GM12878 (cell line): Measurements from ENCODE around the gene PSAP. TPM values are rescaled to one million over a fixed set of nuclear protein-coding genes. Genes with fewer than 3 reads are reported as not detected.

ENCODE experiments used
- ATAC-seq: fragments of 200-7000 bp; cut with Tn5 transposase; 3 replicates; pipeline ENCODE4 v1.9.1; 2020; ENCODE audit warnings: mild to moderate bottlenecking, moderate library complexity
- BruUV-seq: library from RNA; stranded (reverse); fragments of 400-500 nt; replicated peaks from 2 replicates; lab custom pipeline; 2021; lab: Mats Ljungman, UMichigan
- CTCF ChIA-PET: fragments of 300-600 bp; sonication (Branson Sonifier 250); formaldehyde crosslinking; extraction: SDS; loops from one replicate; lab custom pipeline; 2021; ENCODE audit warnings: inconsistent platforms; lab: Yijun Ruan, JAX
- POLR2A ChIA-PET: fragments of 350-600 bp; formaldehyde crosslinking; extraction: SDS; loops from one replicate; lab custom pipeline; 2021; ENCODE audit warnings: inconsistent platforms; lab: Charles Lee
- RAD21 ChIA-PET: fragments of 300-600 bp; sonication (Branson Sonifier 250); formaldehyde crosslinking; loops from one replicate; lab custom pipeline; 2023; ENCODE audit warnings: antibody characterized with exemption; ENCODE audit not compliant: unreplicated experiment; lab: Charles Lee
- SMC1A ChIA-PET: fragments of 300-600 bp; sonication (Branson Sonifier 250); formaldehyde crosslinking; loops from one replicate; lab custom pipeline; 2023; ENCODE audit not compliant: unreplicated experiment, uncharacterized antibody; lab: Charles Lee
- DNase-seq: peaks from one replicate; pipeline ENCODE4 v3.0.0-alpha.2; 2011; ENCODE audit warnings: low read depth, low spot score
- FAIRE-seq: peaks from 3 replicates; lab custom pipeline; 2011; peaks lifted over from hg19 to GRCh38; lab: Jason Lieb, UNC
- H2AFZ ChIP-seq: 2 replicates; pipeline ENCODE4 v1.6.0; 2011; ENCODE audit warnings: low read depth, low read length, control low read depth; ENCODE audit not compliant: control insufficient read depth
- H3K27ac ChIP-seq: 2 replicates; pipeline ENCODE4 v1.5.1; 2011; ENCODE audit warnings: control low read depth; ENCODE audit not compliant: control insufficient read depth, insufficient read depth
- H3K27me3 ChIP-seq, 2 experiments: replicated peaks in 1 of 2; 2 replicates each; pipeline versions ENCODE4 v1.6.0 to v1.6.1; 2011; ENCODE audit warnings: low read length in 1 of 2; ENCODE audit not compliant: control insufficient read depth in 2 of 2, insufficient read depth in 2 of 2
- H3K36me3 ChIP-seq, 2 experiments: 2 replicates each; pipeline ENCODE4 v1.5.1; 2011; ENCODE audit warnings: low read length in 1 of 2; ENCODE audit not compliant: control insufficient read depth in 2 of 2, insufficient read depth in 2 of 2
- H3K4me1 ChIP-seq: 2 replicates; pipeline ENCODE4 v1.6.1; 2011; ENCODE audit warnings: mild to moderate bottlenecking, low read length, moderate library complexity, mixed read lengths; ENCODE audit not compliant: control insufficient read depth, insufficient read depth
- H3K4me2 ChIP-seq: 2 replicates; pipeline ENCODE4 v1.6.0; 2011; ENCODE audit warnings: control low read depth; ENCODE audit not compliant: control insufficient read depth, insufficient read depth
- H3K4me3 ChIP-seq: fragments of 200-600 bp; sonication (generic); 2 replicates; pipeline ENCODE4 v1.5.1; 2016
- H3K79me2 ChIP-seq: 2 replicates; pipeline ENCODE4 v1.6.0; 2011; ENCODE audit warnings: low read length; ENCODE audit not compliant: control insufficient read depth, insufficient read depth
- H3K9ac ChIP-seq: 2 replicates; pipeline ENCODE4 v1.8.0; 2011; ENCODE audit warnings: low read length, control low read depth, mixed read lengths; ENCODE audit not compliant: control insufficient read depth, insufficient read depth
- H3K9me3 ChIP-seq: replicated peaks from 3 replicates; pipeline ENCODE4 v1.5.1; 2011; ENCODE audit warnings: mild to moderate bottlenecking, low read length; ENCODE audit not compliant: control insufficient read depth, insufficient read depth
- H4K20me1 ChIP-seq: 2 replicates; pipeline ENCODE4 v1.6.0; 2011; ENCODE audit not compliant: control insufficient read depth, insufficient read depth
- CHD1 ChIP-seq: IDR thresholded peaks from 2 replicates; pipeline ENCODE4 v1.6.1; 2012; ENCODE audit warnings: low read depth, low read length, improper control_type of control experiment
- ETV6 ChIP-seq, 2 experiments: fragments of 450-650 bp in 1 of 2; IDR thresholded peaks in 1 of 2; conservative IDR thresholded peaks in 1 of 2; 2 replicates each; pipeline ENCODE4 v1.6.1; 2014; ENCODE audit warnings: antibody characterized with exemption in 1 of 2, borderline replicate concordance in 1 of 2, low read depth in 1 of 2, mild to moderate bottlenecking in 1 of 2, moderate library complexity in 1 of 2
- EZH2 ChIP-seq: IDR thresholded peaks from 2 replicates; pipeline ENCODE4 v1.6.1; 2012; ENCODE audit warnings: low read depth, mild to moderate bottlenecking, control low read depth, inconsistent platforms, low read length, borderline replicate concordance; ENCODE audit not compliant: control insufficient read depth
- JUND ChIP-seq: IDR thresholded peaks from 2 replicates; pipeline ENCODE4 v1.6.1; 2012; ENCODE audit warnings: low read depth, mild to moderate bottlenecking, low read length, improper control_type of control experiment, moderate library complexity
- RB1 ChIP-seq: fragments of 450-650 bp; formaldehyde crosslinking; IDR thresholded peaks from 2 replicates; pipeline ENCODE4 v1.6.1; 2017; ENCODE audit warnings: mild to moderate bottlenecking, borderline replicate concordance
- RCOR1 ChIP-seq: conservative IDR thresholded peaks from 2 replicates; pipeline ENCODE4 v1.6.1; 2012; ENCODE audit warnings: low read depth, low read length, improper control_type of control experiment
- YBX1 ChIP-seq: fragments of 450-650 bp; IDR thresholded peaks from 2 replicates; pipeline ENCODE4 v1.6.1; 2016; ENCODE audit warnings: antibody characterized with exemption
- WGBS: methylation state at CpG from one replicate; pipeline ENCODE4 v1.1.6; 2016; ENCODE audit warnings: low lambda C conversion rate; ENCODE audit not compliant: insufficient replicate concordance, insufficient coverage; ENCODE audit errors: missing lambda C conversion rate; 5-methylcytosine and 5-hydroxymethylcytosine counted together
- in situ Hi-C: fragments of 300-500 bp; cut with MboI; formaldehyde crosslinking; loops from 9 replicates; pipeline ENCODE4 v1.14.3; 2018; ENCODE audit warnings: mixed read lengths
- intact Hi-C: fragments of 100-400 bp; cut with micrococcal nuclease; formaldehyde crosslinking; loops from one replicate; pipeline ENCODE4 v1.14.2; 2022; ENCODE audit not compliant: unreplicated experiment
- polyA plus RNA-seq, 11 experiments: library from polyadenylated mRNA; depleted of rRNA in 4 of 11; unstranded in 6 of 11; stranded (reverse) in 5 of 11; fragments of >200 nt; fragmentation: Nextera tagmentation in 4 of 11; fragmentation: Illumina TruSeq in 1 of 11; extraction: Ambion mirVana in 4 of 11; extraction: Trizol in 1 of 11; gene quantifications; 1 replicate in 1 of 11; 2 replicates in 10 of 11; pipeline versions ENCODE4 v1.2.1 to v1.2.3, GENCODE V29; 2011 to 2016; ENCODE audit warnings: inconsistent platforms in 2 of 11, missing spikeins in 2 of 11, low read depth in 1 of 11
- total RNA-seq, 4 experiments: library from RNA; depleted of rRNA in 3 of 4; stranded (reverse); fragments of >200 nt in 3 of 4; fragmentation: Illumina TruSeq in 1 of 4; extraction: Trizol in 1 of 4; gene quantifications; 2 replicates each; pipeline versions ENCODE4 v1.2.1 to v1.2.3, GENCODE V29; 2013 to 2021
- TF ChIP-seq, protein P1 (sequence below): IDR thresholded peaks from 2 replicates; pipeline ENCODE4 v1.6.1; 2011; ENCODE audit warnings: mild to moderate bottlenecking, low read depth, low read length, moderate library complexity; ENCODE audit not compliant: insufficient replicate concordance
- TF ChIP-seq, protein P2 (sequence below): IDR thresholded peaks from 2 replicates; pipeline ENCODE4 v1.6.1; 2012; ENCODE audit warnings: low read depth, low read length, improper control_type of control experiment

PSAP gene
- total and polyA plus RNA-seq, 10 of the 15 experiments (the other 5 are each of a cell fraction or from before 2014, with no cell fraction given), result 178 to 336 (median 286) TPM

DNA sequence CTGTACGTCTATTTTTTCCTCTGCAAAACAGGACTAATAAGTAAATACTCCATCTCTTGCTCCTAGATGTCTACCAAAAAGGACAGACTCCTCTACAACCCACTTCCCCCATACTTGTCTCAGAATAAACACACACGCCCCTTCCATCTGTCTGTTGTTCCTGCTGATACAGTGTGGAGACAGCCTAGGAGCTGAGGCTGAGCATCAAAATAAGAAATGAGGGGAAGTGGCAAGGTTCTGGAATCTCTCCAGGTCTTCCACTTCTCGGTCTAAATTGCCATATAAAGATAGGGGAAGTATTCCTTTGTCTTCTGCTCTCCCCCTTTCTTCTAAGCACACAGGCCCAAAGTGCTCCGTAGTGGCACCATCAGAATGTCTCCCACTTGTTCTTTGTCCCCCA, 47.0 kb downstream of the PSAP start:
- no peak overlapping the region for H3K4me3 ChIP-seq
- TF ChIP-seq, protein P1, sequence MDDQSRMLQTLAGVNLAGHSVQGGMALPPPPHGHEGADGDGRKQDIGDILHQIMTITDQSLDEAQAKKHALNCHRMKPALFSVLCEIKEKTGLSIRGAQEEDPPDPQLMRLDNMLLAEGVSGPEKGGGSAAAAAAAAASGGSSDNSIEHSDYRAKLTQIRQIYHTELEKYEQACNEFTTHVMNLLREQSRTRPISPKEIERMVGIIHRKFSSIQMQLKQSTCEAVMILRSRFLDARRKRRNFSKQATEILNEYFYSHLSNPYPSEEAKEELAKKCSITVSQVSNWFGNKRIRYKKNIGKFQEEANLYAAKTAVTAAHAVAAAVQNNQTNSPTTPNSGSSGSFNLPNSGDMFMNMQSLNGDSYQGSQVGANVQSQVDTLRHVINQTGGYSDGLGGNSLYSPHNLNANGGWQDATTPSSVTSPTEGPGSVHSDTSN, result no peak
- TF ChIP-seq, protein P2, sequence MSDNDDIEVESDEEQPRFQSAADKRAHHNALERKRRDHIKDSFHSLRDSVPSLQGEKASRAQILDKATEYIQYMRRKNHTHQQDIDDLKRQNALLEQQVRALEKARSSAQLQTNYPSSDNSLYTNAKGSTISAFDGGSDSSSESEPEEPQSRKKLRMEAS, result no peak
- TF ChIP-seq RCOR1 (no peak), RB1 (no peak), ETV6 (conservative IDR thresholded peaks at IDR 0.05 in 1 of 2, IDR thresholded peaks at IDR 0.05 in 1 of 2; ENCODE audit: borderline replicate concordance in 1 of 2, low read depth in 1 of 2) (no peak), CHD1 (no peak), JUND (no peak), EZH2 (no peak), YBX1 (no peak)
- no peaks in the 10 kb centered on the region for H3K9me3 ChIP-seq
- H3K9ac ChIP-seq, result no peak overlapping the region
- no peak overlapping the region for H3K4me2 ChIP-seq
- ChIA-PET RAD21 (no interaction called here), CTCF (interaction anchor here (1.1 kb wide), 1 partner anchor 106 kb away, joined by 4 read pairs; no protein-coding TSS in a partner anchor), POLR2A (no interaction called here), SMC1A (no interaction called here)
- H2AFZ ChIP-seq, result no peak overlapping the region
- WGBS, result 8% methylated on average over 4 of the region's 4 CpGs
- in situ Hi-C loops, result no loop called here
- intact Hi-C loops, result no loop called here
- H3K4me1 ChIP-seq, result peaks cover 14% of the 10 kb centered on the region
- DNase-seq (no peak), ATAC-seq (no peak), FAIRE-seq (no peak)
- H3K27ac ChIP-seq, result no peak overlapping the region
- H3K79me2 ChIP-seq, result no peaks in the 10 kb centered on the region
- H3K27me3 ChIP-seq, result no peaks in the 10 kb centered on the region
- no peaks in the 10 kb centered on the region for H3K36me3 ChIP-seq
- H4K20me1 ChIP-seq, result no peaks in the 10 kb centered on the region
- BruUV-seq, result no TSS peak
